Head of caudate nucleus (tissue), 42 donors: ENCODE data around the gene TTC33.

Source experiments
- DNase-seq, 42 donors: peaks; one replicate each; pipeline versions ENCODE4 v3.0.0 to v3.0.0-alpha.2; 2020 to 2021; ENCODE audit warnings: mixed read lengths in 7 of 42
- intact Hi-C: fragments of 100-400 bp; cut with DNase I; formaldehyde crosslinking; loops from one replicate; pipeline ENCODE4 v1.15.0; 2022

Gene TTC33

GRCh38 chr5:40685976-40686486 lies 69.7 kb downstream of the TTC33 start:
- DNase-seq = no peak
- intact Hi-C loops = loop anchor here (5.0 kb wide), 1 partner anchor 739 kb away; no protein-coding TSS in a partner anchor

DNA sequence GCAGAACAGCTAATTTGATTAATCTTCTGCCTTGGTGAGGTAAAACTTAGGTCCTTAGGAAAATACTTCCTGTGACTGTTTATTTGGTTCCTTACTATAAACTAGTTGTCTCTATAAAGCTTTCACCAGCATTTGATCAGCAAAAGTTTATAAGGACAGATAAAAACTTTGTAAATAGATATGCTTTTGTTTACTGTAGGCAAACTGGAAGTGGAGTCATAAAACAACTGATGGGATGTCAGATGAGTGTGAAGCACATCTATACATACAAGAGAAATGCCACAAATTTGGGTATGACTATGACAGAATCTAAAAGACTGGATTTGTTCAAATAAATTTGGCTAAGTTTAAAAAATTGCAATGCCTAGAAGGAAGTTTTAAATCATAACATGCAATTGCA lies 70.6 kb downstream of the TTC33 start:
- no peak for DNase-seq
- intact Hi-C loops = loop anchor here (5.0 kb wide), 1 partner anchor 738 kb away; no protein-coding TSS in a partner anchor

DNA sequence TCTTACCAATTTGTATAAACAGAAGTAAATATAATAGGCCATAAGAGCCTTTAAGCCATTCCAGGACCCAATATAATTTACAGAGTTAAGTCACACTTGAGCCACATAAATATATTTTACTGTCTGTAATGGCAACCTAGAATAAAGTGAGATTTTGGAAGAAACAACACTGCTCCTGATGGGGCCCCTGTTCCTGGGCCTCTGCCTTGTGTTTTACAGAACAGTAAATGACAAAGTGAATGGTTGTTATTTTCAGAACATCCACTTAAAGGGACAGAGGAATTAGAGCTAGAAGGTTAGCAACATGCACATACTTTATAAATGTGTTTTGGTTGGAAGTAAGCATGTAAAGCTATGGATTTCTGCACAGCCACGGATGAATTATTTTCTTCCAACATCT lies 72.5 kb downstream of the TTC33 start:
- no peak for DNase-seq
- intact Hi-C loops = no loop called here

DNA sequence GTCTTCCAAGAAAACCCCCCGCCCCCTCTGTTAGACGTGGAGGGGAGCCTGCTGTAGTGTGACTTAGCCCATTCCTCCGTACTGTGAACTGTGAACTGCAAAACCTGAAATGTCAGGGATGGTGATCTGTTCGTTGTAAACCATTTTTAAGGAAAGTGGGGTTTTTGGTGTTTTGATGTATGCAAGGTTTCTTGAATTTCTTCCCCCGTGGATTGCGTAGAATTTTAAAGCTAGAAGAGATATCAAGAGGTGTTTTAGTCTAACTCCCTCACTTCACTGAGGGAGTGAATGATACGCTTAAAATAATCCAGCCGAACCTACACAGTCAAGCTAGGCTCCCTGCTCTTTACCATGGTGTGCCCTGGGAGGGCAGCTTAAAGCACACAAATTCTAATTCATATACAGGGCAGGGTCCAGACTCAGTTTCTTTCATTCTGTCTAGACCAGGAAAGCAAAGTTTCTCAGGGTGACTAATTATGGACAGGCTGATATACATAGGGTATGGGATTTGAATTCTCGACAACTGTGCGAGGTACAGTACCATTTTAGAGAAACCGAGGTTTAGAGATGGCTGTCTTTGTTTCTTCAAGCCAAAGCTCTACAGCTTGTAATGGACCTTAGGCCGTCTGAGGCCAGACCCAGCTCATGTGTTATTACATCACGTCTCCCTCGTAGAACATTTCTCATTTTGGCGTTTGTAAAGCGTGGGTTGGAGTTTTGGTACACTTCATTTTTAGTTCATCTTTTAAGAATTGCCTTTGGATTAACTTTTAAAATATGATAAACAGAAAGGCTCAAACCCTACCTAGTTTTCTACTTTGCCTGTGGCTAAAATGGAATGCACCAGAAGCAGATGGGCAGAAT lies 73.4 kb downstream of the TTC33 start:
- intact Hi-C loops = no loop called here

DNA sequence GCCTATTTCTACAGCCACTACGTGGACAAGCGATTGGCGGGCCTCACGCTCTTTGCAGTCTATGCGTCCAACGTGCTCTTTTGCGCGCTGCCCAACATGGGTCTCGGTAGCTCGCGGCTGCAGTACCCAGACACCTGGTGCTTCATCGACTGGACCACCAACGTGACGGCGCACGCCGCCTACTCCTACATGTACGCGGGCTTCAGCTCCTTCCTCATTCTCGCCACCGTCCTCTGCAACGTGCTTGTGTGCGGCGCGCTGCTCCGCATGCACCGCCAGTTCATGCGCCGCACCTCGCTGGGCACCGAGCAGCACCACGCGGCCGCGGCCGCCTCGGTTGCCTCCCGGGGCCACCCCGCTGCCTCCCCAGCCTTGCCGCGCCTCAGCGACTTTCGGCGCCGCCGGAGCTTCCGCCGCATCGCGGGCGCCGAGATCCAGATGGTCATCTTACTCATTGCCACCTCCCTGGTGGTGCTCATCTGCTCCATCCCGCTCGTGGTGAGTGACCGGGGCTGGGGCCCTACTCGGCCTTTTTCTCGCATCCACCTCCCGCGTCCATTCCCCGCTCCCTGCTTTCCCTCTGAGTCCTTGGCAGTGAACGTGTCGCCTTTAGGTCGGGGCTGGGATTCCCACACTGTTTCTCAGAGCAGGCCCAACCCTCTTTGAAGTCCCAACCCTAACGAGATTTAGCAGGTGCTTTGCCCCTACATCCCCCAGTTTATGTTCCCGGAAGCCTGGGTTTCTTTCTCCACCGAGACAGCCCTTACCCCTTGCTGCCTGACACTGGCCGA lies 74.2 kb downstream of the TTC33 start:
- peak in 8 of 42 donors; percentile 6 to 36 (median 16) for DNase-seq
- intact Hi-C loops = no loop called here

More for the DNA sequence above, 73.4 kb downstream of the TTC33 start:
- DNase-seq = no peak

GRCh38 chr5:40680741-40681362 lies 74.9 kb downstream of the TTC33 start:
- intact Hi-C loops = no loop called here
- no peak for DNase-seq

GRCh38 chr5:40679913-40680681 lies 75.7 kb downstream of the TTC33 start, which contains the start of gene PTGER4:
PTGER4 (plus strand) TSS chr5:40679915; CDS start chr5:40680994, 1,079 bp downstream.
- DNase-seq = no peak
- intact Hi-C loops = no loop called here

- intact Hi-C loops = no loop called here
- peak; percentile 42 to 86 (median 76) for DNase-seq
Measured at GRCh38 chr5:40679148-40679912, 76.4 kb downstream of the TTC33 start.

- no peak for DNase-seq
- intact Hi-C loops = no loop called here
Measured at GRCh38 chr5:40678460-40679147, 77.2 kb downstream of the TTC33 start.

- DNase-seq = no peak
- intact Hi-C loops = no loop called here
Measured at GRCh38 chr5:40678026-40678425, 77.7 kb downstream of the TTC33 start.

- no peak for DNase-seq
- intact Hi-C loops = no loop called here
Measured at GRCh38 chr5:40677456-40677855, 78.3 kb downstream of the TTC33 start.

- no peak for DNase-seq
- intact Hi-C loops = no loop called here
Measured at GRCh38 chr5:40676613-40677343, 79.0 kb downstream of the TTC33 start.

- intact Hi-C loops = no loop called here
Measured at GRCh38 chr5:40675396-40676133, 80.2 kb downstream of the TTC33 start.

DNA sequence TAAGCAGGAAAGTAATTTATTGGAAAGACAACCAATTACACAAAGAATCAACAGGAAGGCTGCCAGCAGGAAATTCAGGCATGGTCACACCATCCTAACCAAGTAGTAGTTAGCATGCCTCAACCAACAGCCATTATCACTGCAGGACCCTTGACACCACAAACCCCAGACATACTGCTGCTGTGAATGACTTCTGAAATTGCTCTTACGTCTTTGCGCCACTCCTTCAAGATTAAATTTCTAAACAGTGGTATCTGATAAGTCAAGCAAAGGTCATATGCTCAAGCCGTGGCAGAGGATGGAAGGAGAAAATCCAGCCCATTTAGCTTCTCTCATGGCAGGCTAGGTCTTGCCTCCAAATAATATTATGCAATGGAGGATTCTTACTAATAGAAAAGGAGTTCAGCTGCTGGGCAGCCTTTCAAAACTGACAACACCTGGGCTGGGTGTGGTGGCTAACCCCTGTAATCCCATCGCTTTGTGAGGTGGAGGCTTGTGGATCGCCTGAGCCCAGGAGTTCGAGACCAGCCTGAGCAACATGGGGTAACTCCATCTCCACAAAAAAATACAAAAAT lies 81.0 kb downstream of the TTC33 start:
- no peak for DNase-seq
- intact Hi-C loops = no loop called here

More at GRCh38 chr5:40675396-40676133, 80.2 kb downstream of the TTC33 start:
- DNase-seq = no peak

GRCh38 chr5:40672425-40672824 lies 83.3 kb downstream of the TTC33 start:
- intact Hi-C loops = no loop called here

More at GRCh38 chr5:40672425-40672824, 83.3 kb downstream of the TTC33 start:
- DNase-seq = no peak
